ENCODE results near the gene ANXA4. TPM values are rescaled to one million over a fixed set of nuclear protein-coding genes. Genes with fewer than 3 reads are reported as not detected.

Gene ANXA4
- total RNA-seq, 1 donor from 2014 or later = 122 TPM

DNA sequence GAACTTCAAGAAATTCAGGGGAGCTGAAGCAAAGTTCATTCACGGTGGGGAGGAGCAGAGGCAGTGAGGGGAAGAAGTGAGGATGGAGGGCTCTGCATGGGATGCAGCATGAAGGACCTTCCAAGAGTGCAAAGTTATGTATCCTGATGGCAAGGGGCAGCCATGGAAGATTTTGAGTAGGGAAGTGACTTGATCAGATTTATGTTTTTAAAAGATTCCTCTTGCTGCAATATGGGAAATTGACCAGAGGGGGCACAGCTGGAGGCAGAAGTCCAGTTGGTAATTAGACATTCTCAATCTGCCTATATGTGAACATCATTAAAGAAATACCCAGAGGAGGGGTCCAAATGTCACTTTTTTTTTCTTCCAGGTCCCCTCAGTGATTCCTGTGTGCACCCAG, 21.5 kb upstream of the ANXA4 start:
- H3K36me3 Mint-ChIP-seq (ENCODE audit: low read depth, unreplicated experiment) = no peaks in the 10 kb centered on the region
- H3K4me3 ChIP-seq (ENCODE audit: insufficient read depth, low read depth, low read length) = no peak overlapping the region
- H3K9me3 ChIP-seq (ENCODE audit: insufficient read depth, low read depth, low read length) = no peaks in the 10 kb centered on the region
- no peak overlapping the region for H3K4me3 Mint-ChIP-seq (ENCODE audit: unreplicated experiment)
- no peak overlapping the region for H3K9ac ChIP-seq (ENCODE audit: low read length)
- H3K9me3 Mint-ChIP-seq (ENCODE audit: unreplicated experiment) = no peaks in the 10 kb centered on the region
- H3K27me3 Mint-ChIP-seq (ENCODE audit: low read depth, unreplicated experiment) = no peaks in the 10 kb centered on the region
- H3K4me1 ChIP-seq (ENCODE audit: insufficient read depth, low read length) = peaks cover 16% of the 10 kb centered on the region
- H3K4me2 ChIP-seq (ENCODE audit: low read length) = no peak overlapping the region
- H4K20me1 ChIP-seq (ENCODE audit: insufficient read depth, low read length) = no peaks in the 10 kb centered on the region
- TF ChIP-seq, protein P1, sequence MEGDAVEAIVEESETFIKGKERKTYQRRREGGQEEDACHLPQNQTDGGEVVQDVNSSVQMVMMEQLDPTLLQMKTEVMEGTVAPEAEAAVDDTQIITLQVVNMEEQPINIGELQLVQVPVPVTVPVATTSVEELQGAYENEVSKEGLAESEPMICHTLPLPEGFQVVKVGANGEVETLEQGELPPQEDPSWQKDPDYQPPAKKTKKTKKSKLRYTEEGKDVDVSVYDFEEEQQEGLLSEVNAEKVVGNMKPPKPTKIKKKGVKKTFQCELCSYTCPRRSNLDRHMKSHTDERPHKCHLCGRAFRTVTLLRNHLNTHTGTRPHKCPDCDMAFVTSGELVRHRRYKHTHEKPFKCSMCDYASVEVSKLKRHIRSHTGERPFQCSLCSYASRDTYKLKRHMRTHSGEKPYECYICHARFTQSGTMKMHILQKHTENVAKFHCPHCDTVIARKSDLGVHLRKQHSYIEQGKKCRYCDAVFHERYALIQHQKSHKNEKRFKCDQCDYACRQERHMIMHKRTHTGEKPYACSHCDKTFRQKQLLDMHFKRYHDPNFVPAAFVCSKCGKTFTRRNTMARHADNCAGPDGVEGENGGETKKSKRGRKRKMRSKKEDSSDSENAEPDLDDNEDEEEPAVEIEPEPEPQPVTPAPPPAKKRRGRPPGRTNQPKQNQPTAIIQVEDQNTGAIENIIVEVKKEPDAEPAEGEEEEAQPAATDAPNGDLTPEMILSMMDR (IDR thresholded peaks at IDR 0.05; ENCODE audit: insufficient read depth, low read depth, low read length) = peak; percentile 40
- no peak for TF ChIP-seq EZH2 (IDR thresholded peaks at IDR 0.05; ENCODE audit: insufficient read depth, low read length)
- H3K27me3 ChIP-seq (ENCODE audit: insufficient read depth, low read length) = no peaks in the 10 kb centered on the region
- DNase-seq (ENCODE audit: low read depth) (no peak), FAIRE-seq (no peak)
- no peak overlapping the region for H2AFZ ChIP-seq (ENCODE audit: low read depth, low read length)
- peaks cover 19% of the 10 kb centered on the region for H3K4me1 Mint-ChIP-seq (ENCODE audit: low read depth, unreplicated experiment)
- H3K27ac ChIP-seq (ENCODE audit: low read depth, low read length) = no peak overlapping the region
- no peaks in the 10 kb centered on the region for H3K79me2 ChIP-seq (ENCODE audit: insufficient read depth, low read length)
- H3K36me3 ChIP-seq (ENCODE audit: insufficient read depth, low read length) = no peaks in the 10 kb centered on the region
- H3K27ac Mint-ChIP-seq (ENCODE audit: unreplicated experiment) = no peak overlapping the region

GRCh38 chr2:69721022-69721421, 20.9 kb upstream of the ANXA4 start:
- peaks cover 12% of the 10 kb centered on the region for H3K4me1 ChIP-seq (ENCODE audit: insufficient read depth, low read length)
- H3K79me2 ChIP-seq (ENCODE audit: insufficient read depth, low read length) = no peaks in the 10 kb centered on the region
- H3K4me2 ChIP-seq (ENCODE audit: low read length) = no peak overlapping the region
- no peak overlapping the region for H3K4me3 Mint-ChIP-seq (ENCODE audit: unreplicated experiment)
- H3K4me1 Mint-ChIP-seq (ENCODE audit: low read depth, unreplicated experiment) = peaks cover 15% of the 10 kb centered on the region
- no peak overlapping the region for H3K4me3 ChIP-seq (ENCODE audit: insufficient read depth, low read depth, low read length)
- H3K27ac ChIP-seq (ENCODE audit: low read depth, low read length) = no peak overlapping the region
- H3K9me3 ChIP-seq (ENCODE audit: insufficient read depth, low read depth, low read length) = no peaks in the 10 kb centered on the region
- no peak overlapping the region for H3K27ac Mint-ChIP-seq (ENCODE audit: unreplicated experiment)
- TF ChIP-seq, protein P1 (IDR thresholded peaks at IDR 0.05; ENCODE audit: insufficient read depth, low read depth, low read length) = no peak
- no peak for TF ChIP-seq EZH2 (IDR thresholded peaks at IDR 0.05; ENCODE audit: insufficient read depth, low read length)
- no peaks in the 10 kb centered on the region for H3K36me3 Mint-ChIP-seq (ENCODE audit: low read depth, unreplicated experiment)
- H3K27me3 Mint-ChIP-seq (ENCODE audit: low read depth, unreplicated experiment) = no peaks in the 10 kb centered on the region
- DNase-seq (ENCODE audit: low read depth) = no peak
- H2AFZ ChIP-seq (ENCODE audit: low read depth, low read length) = no peak overlapping the region
- FAIRE-seq = no peak
- no peaks in the 10 kb centered on the region for H3K9me3 Mint-ChIP-seq (ENCODE audit: unreplicated experiment)
- H3K36me3 ChIP-seq (ENCODE audit: insufficient read depth, low read length) = no peaks in the 10 kb centered on the region
- no peaks in the 10 kb centered on the region for H3K27me3 ChIP-seq (ENCODE audit: insufficient read depth, low read length)
- H4K20me1 ChIP-seq (ENCODE audit: insufficient read depth, low read length) = no peaks in the 10 kb centered on the region
- no peak overlapping the region for H3K9ac ChIP-seq (ENCODE audit: low read length)

DNA sequence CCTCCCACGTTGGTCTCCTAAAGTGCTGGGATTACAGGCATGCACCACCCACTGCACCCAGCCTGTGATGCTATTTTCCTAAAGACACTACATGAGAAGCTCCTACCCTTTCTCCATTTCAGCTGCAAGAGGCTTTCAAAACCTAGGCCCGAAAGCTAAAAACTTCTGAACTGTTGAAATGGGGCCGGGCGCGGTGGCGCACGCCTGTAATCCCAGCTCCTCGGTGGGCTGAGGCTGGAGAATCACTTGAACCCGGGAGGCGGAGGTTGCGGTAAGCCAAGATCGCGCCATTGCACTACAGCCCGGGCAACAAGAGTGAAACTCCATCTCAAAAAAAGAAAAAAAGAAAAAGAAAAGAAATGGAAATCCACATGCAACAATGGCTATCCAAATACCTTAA, 18.1 kb upstream of the ANXA4 start:
- Histone ChIP-seq H3K36me3 (ENCODE audit: insufficient read depth, low read length) (no peaks in the 10 kb centered on the region), H3K4me2 (ENCODE audit: low read length) (no peak overlapping the region), H3K79me2 (ENCODE audit: insufficient read depth, low read length) (no peaks in the 10 kb centered on the region), H3K9me3 (ENCODE audit: insufficient read depth, low read depth, low read length) (no peaks in the 10 kb centered on the region), H3K9ac (ENCODE audit: low read length) (no peak overlapping the region), H3K27me3 (ENCODE audit: insufficient read depth, low read length) (no peaks in the 10 kb centered on the region), H3K4me1 (ENCODE audit: insufficient read depth, low read length) (no peaks in the 10 kb centered on the region), H2AFZ (ENCODE audit: low read depth, low read length) (no peak overlapping the region), H4K20me1 (ENCODE audit: insufficient read depth, low read length) (no peaks in the 10 kb centered on the region), H3K27ac (ENCODE audit: low read depth, low read length) (no peak overlapping the region), H3K4me3 (ENCODE audit: insufficient read depth, low read depth, low read length) (no peak overlapping the region)
- no peaks in the 10 kb centered on the region for H3K4me1 Mint-ChIP-seq (ENCODE audit: low read depth, unreplicated experiment)
- H3K4me3 Mint-ChIP-seq (ENCODE audit: unreplicated experiment) = no peak overlapping the region
- FAIRE-seq = no peak
- DNase-seq (ENCODE audit: low read depth) = no peak
- H3K9me3 Mint-ChIP-seq (ENCODE audit: unreplicated experiment) = no peaks in the 10 kb centered on the region
- TF ChIP-seq, protein P1 (IDR thresholded peaks at IDR 0.05; ENCODE audit: insufficient read depth, low read depth, low read length) = no peak
- TF ChIP-seq EZH2 (IDR thresholded peaks at IDR 0.05; ENCODE audit: insufficient read depth, low read length) = no peak
- no peak overlapping the region for H3K27ac Mint-ChIP-seq (ENCODE audit: unreplicated experiment)
- no peaks in the 10 kb centered on the region for H3K27me3 Mint-ChIP-seq (ENCODE audit: low read depth, unreplicated experiment)
- no peaks in the 10 kb centered on the region for H3K36me3 Mint-ChIP-seq (ENCODE audit: low read depth, unreplicated experiment)

All from astrocyte (in vitro differentiated cells and primary cell).